ENCODE results near the gene CENPP.

Gene CENPP

DNA sequence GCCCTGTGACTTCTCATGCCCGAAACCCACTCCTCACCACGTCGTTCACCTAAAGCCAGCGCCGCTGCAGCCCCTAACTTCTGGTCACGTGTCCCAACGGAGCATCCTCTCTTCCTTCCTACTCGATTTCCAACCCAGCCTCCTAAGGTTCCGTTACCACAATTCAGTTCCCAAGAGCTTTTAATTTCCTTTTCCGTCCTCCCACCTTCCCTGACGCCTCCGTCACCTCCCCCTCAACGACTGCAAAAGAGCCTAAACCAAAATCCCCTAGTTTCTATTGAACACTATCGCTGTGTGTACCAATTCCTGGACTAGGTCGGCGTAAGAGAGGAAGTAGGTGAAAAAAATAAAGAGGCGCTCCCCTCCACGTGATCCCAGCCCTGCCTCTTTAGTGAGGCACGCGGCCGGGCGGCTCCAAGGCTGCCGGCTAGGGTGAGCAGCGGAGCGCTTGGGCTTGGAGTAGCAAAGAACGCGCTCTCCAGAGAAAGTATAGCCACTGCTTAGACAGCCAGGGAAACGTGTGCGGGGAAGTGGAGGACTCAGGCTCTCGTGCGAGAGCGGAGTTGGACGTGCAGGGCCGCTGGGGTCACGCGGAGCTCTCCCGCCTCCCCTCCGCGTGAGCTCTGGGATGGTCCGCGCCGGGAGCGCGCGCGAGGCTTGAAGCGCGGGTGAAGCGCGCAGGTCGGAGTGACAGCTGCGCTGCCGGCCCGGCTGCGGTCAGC is at the start of gene CENPP, which contains the start of gene NOL8:
Gene CENPP, plus strand, starts transcription at position 685 of the 722 bp plus-strand sequence.
Gene NOL8, minus strand, starts transcription at position 82 of the 722 bp plus-strand sequence. CDS start 1,189 bp downstream, outside the sequence.
- TF ChIP-seq, protein P1, sequence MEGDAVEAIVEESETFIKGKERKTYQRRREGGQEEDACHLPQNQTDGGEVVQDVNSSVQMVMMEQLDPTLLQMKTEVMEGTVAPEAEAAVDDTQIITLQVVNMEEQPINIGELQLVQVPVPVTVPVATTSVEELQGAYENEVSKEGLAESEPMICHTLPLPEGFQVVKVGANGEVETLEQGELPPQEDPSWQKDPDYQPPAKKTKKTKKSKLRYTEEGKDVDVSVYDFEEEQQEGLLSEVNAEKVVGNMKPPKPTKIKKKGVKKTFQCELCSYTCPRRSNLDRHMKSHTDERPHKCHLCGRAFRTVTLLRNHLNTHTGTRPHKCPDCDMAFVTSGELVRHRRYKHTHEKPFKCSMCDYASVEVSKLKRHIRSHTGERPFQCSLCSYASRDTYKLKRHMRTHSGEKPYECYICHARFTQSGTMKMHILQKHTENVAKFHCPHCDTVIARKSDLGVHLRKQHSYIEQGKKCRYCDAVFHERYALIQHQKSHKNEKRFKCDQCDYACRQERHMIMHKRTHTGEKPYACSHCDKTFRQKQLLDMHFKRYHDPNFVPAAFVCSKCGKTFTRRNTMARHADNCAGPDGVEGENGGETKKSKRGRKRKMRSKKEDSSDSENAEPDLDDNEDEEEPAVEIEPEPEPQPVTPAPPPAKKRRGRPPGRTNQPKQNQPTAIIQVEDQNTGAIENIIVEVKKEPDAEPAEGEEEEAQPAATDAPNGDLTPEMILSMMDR (IDR thresholded peaks at IDR 0.05; ENCODE audit: insufficient read depth, low read length, poor library complexity, severe bottlenecking) = no peak
- peak; percentile 95 for DNase-seq (ENCODE audit: extremely low read depth, insufficient read length)
- H3K4me3 ChIP-seq (replicated peaks; ENCODE audit: low read depth, low read length) = peak within 1 kb of the TSS; percentile 83
- H3K27me3 ChIP-seq (replicated peaks; ENCODE audit: control insufficient read depth, insufficient read depth, low read length) = no peaks in the 10 kb centered on the region
- H3K36me3 ChIP-seq (ENCODE audit: control insufficient read depth, insufficient read depth, low read length) = peaks cover 1% of the 10 kb centered on the region

DNA sequence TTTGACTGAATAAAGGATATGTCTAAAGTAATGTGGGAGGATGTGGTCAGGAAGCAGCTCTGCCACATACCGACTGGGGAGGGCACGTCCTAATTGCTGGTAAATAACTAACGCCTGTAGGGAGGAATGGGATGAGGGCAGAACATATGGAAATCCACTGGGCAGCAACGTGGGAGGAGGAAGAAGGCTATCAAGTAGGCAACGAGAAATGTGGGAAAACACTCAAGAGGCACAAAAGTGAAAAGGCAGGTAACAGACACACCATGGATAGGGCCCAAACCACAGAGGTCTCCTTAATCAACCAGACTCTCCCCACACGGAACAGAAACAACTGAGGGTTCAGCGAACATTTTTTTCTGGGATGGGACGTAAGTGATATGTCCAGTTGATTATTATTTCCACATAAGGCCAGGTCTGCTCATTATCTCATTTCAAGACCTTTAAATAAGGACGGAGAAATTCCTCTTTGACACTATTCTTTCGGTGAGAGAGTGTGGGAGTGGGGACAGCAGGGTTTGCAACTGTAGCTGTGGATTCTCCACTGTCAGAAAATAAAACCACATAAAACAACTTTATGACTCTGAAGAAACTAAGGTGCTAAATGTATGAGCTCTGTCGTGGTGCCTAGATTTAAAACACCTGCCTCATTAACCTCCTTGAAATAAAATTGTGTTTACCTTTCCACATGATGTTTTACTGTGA is 49.3 kb upstream of the CENPP start:
- TF ChIP-seq, protein P1 (IDR thresholded peaks at IDR 0.05; ENCODE audit: insufficient read depth, low read length, poor library complexity, severe bottlenecking) = no peak
- peaks cover 25% of the 10 kb centered on the region for H3K36me3 ChIP-seq (ENCODE audit: control insufficient read depth, insufficient read depth, low read length)
- H3K4me3 ChIP-seq (replicated peaks; ENCODE audit: low read depth, low read length) = no peak overlapping the region
- H3K27me3 ChIP-seq (replicated peaks; ENCODE audit: control insufficient read depth, insufficient read depth, low read length) = no peaks in the 10 kb centered on the region
- no peak for DNase-seq (ENCODE audit: extremely low read depth, insufficient read length)

DNA sequence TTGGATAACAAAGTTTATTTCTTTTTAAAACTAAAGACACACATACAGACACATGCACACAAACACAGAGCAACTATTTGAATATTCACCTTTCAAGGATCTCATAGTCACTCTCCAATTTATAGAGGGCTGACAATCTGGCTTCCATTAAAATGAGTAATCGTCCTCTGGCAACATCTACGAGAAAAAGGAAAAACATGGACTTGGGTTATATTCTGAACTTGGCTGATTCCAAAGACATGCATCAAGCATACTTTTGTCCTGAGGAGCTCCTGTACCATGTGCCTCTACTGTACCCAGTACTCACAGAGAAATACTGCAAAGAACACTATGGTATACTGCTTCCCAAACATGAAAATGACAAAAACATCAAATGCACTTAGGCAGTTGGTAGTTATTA is 47.6 kb upstream of the CENPP start:
- Histone ChIP-seq H3K36me3 (ENCODE audit: control insufficient read depth, insufficient read depth, low read length) (peaks cover 21% of the 10 kb centered on the region), H3K4me3 (replicated peaks; ENCODE audit: low read depth, low read length) (no peak overlapping the region), H3K27me3 (replicated peaks; ENCODE audit: control insufficient read depth, insufficient read depth, low read length) (no peaks in the 10 kb centered on the region)
- TF ChIP-seq, protein P1 (IDR thresholded peaks at IDR 0.05; ENCODE audit: insufficient read depth, low read length, poor library complexity, severe bottlenecking) = no peak
- no peak for DNase-seq (ENCODE audit: extremely low read depth, insufficient read length)

DNA sequence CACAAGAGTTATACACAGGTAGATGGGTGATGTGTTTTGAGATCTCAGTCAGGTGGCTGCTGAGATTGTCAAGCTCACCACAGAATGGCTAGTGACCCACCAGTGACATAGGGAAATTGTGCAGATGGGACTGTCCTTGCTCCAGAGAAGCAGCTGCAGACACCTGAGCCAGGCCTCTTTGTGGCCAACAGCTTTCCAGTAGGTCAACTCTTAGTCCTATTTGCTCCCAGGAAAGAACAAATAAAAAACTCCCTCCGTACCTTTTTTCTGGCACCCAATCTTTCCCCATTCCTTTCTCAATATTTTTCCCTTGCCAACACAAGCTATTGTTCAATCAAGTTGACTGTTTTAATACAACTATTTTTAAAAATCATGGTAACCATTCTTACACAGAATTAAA is 46.5 kb upstream of the CENPP start:
- peaks cover 19% of the 10 kb centered on the region for H3K36me3 ChIP-seq (ENCODE audit: control insufficient read depth, insufficient read depth, low read length)
- H3K4me3 ChIP-seq (replicated peaks; ENCODE audit: low read depth, low read length) = no peak overlapping the region
- DNase-seq (ENCODE audit: extremely low read depth, insufficient read length) = no peak
- TF ChIP-seq, protein P1 (IDR thresholded peaks at IDR 0.05; ENCODE audit: insufficient read depth, low read length, poor library complexity, severe bottlenecking) = no peak
- no peaks in the 10 kb centered on the region for H3K27me3 ChIP-seq (replicated peaks; ENCODE audit: control insufficient read depth, insufficient read depth, low read length)

DNA sequence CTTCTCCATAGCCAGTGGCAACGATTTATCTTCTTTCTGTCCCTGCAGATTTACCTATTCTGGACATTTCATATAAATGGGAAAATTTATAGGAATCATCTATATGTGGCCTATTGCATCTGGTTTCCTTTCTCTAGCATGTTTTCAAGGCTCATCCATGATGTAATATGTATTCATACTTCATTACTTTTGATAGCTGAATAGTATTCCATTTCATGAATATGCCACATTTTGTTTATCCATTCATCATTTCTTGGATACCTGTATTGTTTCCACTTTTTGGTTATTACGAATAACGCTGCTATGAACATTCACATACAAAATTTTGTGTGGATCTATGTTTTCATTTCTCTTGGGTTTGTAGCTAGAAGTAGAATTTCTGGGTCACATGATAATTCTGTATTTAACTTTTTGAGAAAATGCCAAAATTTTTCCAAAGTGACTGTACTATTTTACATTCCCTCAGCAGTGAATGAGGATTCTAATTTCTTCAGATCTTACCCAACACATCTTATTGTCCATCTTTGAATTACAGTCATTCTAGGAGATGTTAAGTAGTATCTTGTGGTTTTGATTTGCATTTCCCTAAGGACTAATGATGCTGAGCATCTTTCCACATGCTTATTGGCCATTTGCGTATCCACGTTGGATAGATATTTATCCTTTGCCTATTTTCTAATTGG is 35.9 kb upstream of the CENPP start:
- DNase-seq (ENCODE audit: extremely low read depth, insufficient read length) = no peak
- TF ChIP-seq, protein P1 (IDR thresholded peaks at IDR 0.05; ENCODE audit: insufficient read depth, low read length, poor library complexity, severe bottlenecking) = no peak
- Histone ChIP-seq H3K4me3 (replicated peaks; ENCODE audit: low read depth, low read length) (no peak overlapping the region), H3K27me3 (replicated peaks; ENCODE audit: control insufficient read depth, insufficient read depth, low read length) (no peaks in the 10 kb centered on the region), H3K36me3 (ENCODE audit: control insufficient read depth, insufficient read depth, low read length) (peaks cover 6% of the 10 kb centered on the region)
